ENCODE measurements around the gene FNDC1. TPM values are rescaled to one million over a fixed set of nuclear protein-coding genes. Genes with fewer than 3 reads are reported as not detected.

The FNDC1 gene
- total and polyA plus RNA-seq, 10 of the 15 experiments (the other 5 are each of a cell fraction or from before 2014, with no cell fraction given) = not detected

DNA sequence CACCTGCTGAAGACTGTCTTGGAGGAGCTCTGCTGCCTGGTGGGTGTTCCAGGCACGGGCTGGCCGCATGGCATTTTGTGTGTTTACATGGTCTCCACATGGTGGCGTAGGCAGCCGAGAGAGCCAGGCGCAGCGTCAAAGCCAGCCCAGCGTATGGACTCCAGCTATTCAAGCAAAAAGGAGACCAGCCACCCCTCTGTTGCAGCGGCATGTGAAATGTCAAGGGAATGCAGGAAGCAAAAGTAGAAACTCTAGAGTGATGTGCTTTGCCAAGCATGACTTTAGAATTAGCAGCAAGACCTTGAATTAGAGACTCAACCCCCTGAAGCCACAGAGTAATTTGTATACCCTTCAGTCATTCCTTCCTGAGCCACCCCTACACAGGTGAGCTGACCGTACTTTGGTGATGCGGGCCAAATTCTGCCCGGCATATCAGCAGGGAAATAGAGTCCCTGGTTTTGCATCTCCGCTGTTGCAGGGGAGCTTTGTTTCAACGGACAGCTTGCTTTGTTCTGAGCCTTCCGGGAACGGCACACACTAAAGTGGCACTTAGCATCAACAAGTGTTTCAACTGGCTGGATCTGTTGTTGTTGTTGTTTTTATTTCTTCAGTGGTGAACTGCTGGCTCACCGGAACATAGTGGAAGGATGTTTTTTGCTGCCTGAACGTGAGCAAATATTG is 48.5 kb downstream of the FNDC1 start:
- Histone ChIP-seq H4K20me1 (ENCODE audit: control insufficient read depth, insufficient read depth) (no peaks in the 10 kb centered on the region), H3K27me3 (replicated peaks in 1 of 2; ENCODE audit: control insufficient read depth in 2 of 2, insufficient read depth in 2 of 2, low read length in 1 of 2) (peaks cover 0 to 8% of the 10 kb centered on the region in 2 experiments; a peak in 3 of 4 replicates), H3K4me1 (ENCODE audit: control insufficient read depth, insufficient read depth, low read length) (no peaks in the 10 kb centered on the region), H3K9ac (ENCODE audit: control insufficient read depth, insufficient read depth, low read length) (no peak overlapping the region), H2AFZ (ENCODE audit: control insufficient read depth, low read depth, low read length) (no peak overlapping the region), H3K4me2 (ENCODE audit: control insufficient read depth, insufficient read depth) (no peak overlapping the region), H3K9me3 (replicated peaks; ENCODE audit: control insufficient read depth, insufficient read depth, low read length) (no peaks in the 10 kb centered on the region), H3K4me3 (no peak overlapping the region), H3K79me2 (ENCODE audit: control insufficient read depth, insufficient read depth, low read length) (no peaks in the 10 kb centered on the region), H3K27ac (ENCODE audit: control insufficient read depth, insufficient read depth) (no peak overlapping the region), H3K36me3 (ENCODE audit: control insufficient read depth in 2 of 2, insufficient read depth in 2 of 2, low read length in 1 of 2) (no peaks in the 10 kb centered on the region)
- DNase-seq (ENCODE audit: low read depth, low spot score) (peak; percentile 4), ATAC-seq (peak; percentile 91), FAIRE-seq (peak; percentile 66)
- no TSS peak for BruUV-seq (replicated peaks)
- ChIA-PET RAD21 (ENCODE audit: unreplicated experiment) (no interaction called here), CTCF (interaction anchor here (0.6 to 1.4 kb wide), 5 partner anchors 26 to 437 kb away, joined by 3 to 4 read pairs (median 4); no protein-coding TSS in a partner anchor), POLR2A (no interaction called here), SMC1A (ENCODE audit: uncharacterized antibody, unreplicated experiment) (interaction anchor here (1.2 kb wide), 1 partner anchor 19 kb away, joined by 4 read pairs; no protein-coding TSS in a partner anchor)
- in situ Hi-C loops (cut with MboI) = no loop called here
- whole genome bisulfite sequencing (ENCODE audit: insufficient coverage, insufficient replicate concordance, low lambda C conversion rate, missing lambda C conversion rate) = 2% methylated on average over 17 of the region's 17 CpGs
- intact Hi-C loops (cut with micrococcal nuclease; ENCODE audit: unreplicated experiment) = no loop called here
- no peak for TF ChIP-seq FOXK2 (IDR thresholded peaks at IDR 0.05)
- TF ChIP-seq RAD21 (IDR thresholded peaks at IDR 0.05; ENCODE audit: insufficient read depth, low read depth, low read length) = peak; percentile 51
- TF ChIP-seq NR2C1 (IDR thresholded peaks at IDR 0.05) = no peak
- TF ChIP-seq TCF3 (IDR thresholded peaks at IDR 0.05; ENCODE audit: borderline replicate concordance, insufficient read depth, low read depth, low read length) = no peak
- TF ChIP-seq SMC3 (IDR thresholded peaks at IDR 0.05; ENCODE audit: borderline replicate concordance, low read length) = peak; percentile 45
- no peak for TF ChIP-seq BHLHE40 (IDR thresholded peaks at IDR 0.05; ENCODE audit: borderline replicate concordance in 1 of 2, low read depth in 2 of 2, low read length in 1 of 2)
- TF ChIP-seq RFX5 (IDR thresholded peaks at IDR 0.05; ENCODE audit: low read depth, low read length) = no peak
- TF ChIP-seq TARDBP (IDR thresholded peaks at IDR 0.05; ENCODE audit: borderline replicate concordance) = no peak
- TF ChIP-seq, protein P1, sequence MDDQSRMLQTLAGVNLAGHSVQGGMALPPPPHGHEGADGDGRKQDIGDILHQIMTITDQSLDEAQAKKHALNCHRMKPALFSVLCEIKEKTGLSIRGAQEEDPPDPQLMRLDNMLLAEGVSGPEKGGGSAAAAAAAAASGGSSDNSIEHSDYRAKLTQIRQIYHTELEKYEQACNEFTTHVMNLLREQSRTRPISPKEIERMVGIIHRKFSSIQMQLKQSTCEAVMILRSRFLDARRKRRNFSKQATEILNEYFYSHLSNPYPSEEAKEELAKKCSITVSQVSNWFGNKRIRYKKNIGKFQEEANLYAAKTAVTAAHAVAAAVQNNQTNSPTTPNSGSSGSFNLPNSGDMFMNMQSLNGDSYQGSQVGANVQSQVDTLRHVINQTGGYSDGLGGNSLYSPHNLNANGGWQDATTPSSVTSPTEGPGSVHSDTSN (IDR thresholded peaks at IDR 0.05; ENCODE audit: insufficient replicate concordance, low read depth, low read length) = no peak
- TF ChIP-seq ESRRA (IDR thresholded peaks at IDR 0.05; ENCODE audit: low read length) = no peak
- TF ChIP-seq, protein P2, sequence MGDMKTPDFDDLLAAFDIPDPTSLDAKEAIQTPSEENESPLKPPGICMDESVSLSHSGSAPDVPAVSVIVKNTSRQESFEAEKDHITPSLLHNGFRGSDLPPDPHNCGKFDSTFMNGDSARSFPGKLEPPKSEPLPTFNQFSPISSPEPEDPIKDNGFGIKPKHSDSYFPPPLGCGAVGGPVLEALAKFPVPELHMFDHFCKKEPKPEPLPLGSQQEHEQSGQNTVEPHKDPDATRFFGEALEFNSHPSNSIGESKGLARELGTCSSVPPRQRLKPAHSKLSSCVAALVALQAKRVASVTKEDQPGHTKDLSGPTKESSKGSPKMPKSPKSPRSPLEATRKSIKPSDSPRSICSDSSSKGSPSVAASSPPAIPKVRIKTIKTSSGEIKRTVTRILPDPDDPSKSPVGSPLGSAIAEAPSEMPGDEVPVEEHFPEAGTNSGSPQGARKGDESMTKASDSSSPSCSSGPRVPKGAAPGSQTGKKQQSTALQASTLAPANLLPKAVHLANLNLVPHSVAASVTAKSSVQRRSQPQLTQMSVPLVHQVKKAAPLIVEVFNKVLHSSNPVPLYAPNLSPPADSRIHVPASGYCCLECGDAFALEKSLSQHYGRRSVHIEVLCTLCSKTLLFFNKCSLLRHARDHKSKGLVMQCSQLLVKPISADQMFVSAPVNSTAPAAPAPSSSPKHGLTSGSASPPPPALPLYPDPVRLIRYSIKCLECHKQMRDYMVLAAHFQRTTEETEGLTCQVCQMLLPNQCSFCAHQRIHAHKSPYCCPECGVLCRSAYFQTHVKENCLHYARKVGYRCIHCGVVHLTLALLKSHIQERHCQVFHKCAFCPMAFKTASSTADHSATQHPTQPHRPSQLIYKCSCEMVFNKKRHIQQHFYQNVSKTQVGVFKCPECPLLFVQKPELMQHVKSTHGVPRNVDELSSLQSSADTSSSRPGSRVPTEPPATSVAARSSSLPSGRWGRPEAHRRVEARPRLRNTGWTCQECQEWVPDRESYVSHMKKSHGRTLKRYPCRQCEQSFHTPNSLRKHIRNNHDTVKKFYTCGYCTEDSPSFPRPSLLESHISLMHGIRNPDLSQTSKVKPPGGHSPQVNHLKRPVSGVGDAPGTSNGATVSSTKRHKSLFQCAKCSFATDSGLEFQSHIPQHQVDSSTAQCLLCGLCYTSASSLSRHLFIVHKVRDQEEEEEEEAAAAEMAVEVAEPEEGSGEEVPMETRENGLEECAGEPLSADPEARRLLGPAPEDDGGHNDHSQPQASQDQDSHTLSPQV (IDR thresholded peaks at IDR 0.05) = no peak
- TF ChIP-seq POLR2AphosphoS5 (IDR thresholded peaks at IDR 0.05; ENCODE audit: low read length) = no peak
- no peak for TF ChIP-seq SRF (IDR thresholded peaks at IDR 0.05; ENCODE audit: low read depth in 2 of 2, low read length in 2 of 2)
- no peak for TF ChIP-seq JUNB (IDR thresholded peaks at IDR 0.05)
- no peak for TF ChIP-seq MXI1 (IDR thresholded peaks at IDR 0.05; ENCODE audit: low read depth, low read length)
- TF ChIP-seq, protein P3, sequence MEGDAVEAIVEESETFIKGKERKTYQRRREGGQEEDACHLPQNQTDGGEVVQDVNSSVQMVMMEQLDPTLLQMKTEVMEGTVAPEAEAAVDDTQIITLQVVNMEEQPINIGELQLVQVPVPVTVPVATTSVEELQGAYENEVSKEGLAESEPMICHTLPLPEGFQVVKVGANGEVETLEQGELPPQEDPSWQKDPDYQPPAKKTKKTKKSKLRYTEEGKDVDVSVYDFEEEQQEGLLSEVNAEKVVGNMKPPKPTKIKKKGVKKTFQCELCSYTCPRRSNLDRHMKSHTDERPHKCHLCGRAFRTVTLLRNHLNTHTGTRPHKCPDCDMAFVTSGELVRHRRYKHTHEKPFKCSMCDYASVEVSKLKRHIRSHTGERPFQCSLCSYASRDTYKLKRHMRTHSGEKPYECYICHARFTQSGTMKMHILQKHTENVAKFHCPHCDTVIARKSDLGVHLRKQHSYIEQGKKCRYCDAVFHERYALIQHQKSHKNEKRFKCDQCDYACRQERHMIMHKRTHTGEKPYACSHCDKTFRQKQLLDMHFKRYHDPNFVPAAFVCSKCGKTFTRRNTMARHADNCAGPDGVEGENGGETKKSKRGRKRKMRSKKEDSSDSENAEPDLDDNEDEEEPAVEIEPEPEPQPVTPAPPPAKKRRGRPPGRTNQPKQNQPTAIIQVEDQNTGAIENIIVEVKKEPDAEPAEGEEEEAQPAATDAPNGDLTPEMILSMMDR (IDR thresholded peaks at IDR 0.05 in 2 of 3, conservative IDR thresholded peaks at IDR 0.05 in 1 of 3; ENCODE audit: control insufficient read depth in 2 of 3, extremely low read depth in 1 of 3, insufficient read depth in 1 of 3, low read depth in 3 of 3, low read length in 3 of 3) = peak; percentile 40 to 57 (median 44); a peak in 4 of 6 replicates
- TF ChIP-seq JUND (IDR thresholded peaks at IDR 0.05; ENCODE audit: low read depth, low read length) = no peak
